ENCODE results near the gene CCDC81.

DNA sequence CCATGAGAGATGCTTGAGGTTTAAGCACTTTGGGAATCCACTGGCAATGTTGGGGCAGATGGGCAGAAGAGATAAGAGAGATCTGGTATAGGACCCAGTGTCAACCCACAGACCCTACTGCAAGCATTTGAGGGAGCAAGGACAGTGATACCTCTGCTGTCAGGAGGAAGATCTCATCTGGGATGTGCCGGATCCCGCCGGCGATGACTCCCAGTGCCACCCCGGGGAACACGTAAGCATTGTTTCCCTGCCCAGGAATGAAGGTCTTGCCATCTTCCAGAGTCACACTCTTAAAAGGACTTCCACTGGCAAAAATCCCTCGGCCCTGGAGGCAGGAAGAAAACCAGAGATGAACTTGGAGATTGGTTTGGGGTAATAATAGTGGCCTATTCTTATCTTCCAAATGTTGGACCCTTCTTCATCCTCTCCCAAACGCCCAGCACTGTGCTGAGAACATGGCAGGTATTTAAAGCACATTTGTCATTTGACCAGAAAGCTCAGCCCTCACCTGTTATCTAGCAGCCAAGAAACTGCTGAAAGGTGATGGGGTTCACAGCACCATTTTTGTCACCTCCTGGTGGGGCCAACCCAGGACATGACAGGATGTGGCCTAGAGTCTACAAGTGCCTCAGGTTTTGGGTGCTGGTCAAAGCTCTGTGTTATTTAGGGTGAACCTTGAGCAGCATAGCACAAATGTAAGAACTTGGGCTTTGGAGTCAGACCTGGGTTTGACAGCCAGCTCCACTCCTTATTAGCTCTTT lies 71.7 kb downstream of the CCDC81 start:
- TF ChIP-seq POLR2A (IDR thresholded peaks at IDR 0.05) (no peak), POLR2AphosphoS5 (IDR thresholded peaks at IDR 0.05) (no peak), EP300 (IDR thresholded peaks at IDR 0.05) (no peak)
- TF ChIP-seq, protein P1, sequence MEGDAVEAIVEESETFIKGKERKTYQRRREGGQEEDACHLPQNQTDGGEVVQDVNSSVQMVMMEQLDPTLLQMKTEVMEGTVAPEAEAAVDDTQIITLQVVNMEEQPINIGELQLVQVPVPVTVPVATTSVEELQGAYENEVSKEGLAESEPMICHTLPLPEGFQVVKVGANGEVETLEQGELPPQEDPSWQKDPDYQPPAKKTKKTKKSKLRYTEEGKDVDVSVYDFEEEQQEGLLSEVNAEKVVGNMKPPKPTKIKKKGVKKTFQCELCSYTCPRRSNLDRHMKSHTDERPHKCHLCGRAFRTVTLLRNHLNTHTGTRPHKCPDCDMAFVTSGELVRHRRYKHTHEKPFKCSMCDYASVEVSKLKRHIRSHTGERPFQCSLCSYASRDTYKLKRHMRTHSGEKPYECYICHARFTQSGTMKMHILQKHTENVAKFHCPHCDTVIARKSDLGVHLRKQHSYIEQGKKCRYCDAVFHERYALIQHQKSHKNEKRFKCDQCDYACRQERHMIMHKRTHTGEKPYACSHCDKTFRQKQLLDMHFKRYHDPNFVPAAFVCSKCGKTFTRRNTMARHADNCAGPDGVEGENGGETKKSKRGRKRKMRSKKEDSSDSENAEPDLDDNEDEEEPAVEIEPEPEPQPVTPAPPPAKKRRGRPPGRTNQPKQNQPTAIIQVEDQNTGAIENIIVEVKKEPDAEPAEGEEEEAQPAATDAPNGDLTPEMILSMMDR (IDR thresholded peaks at IDR 0.05) = no peak

Data from suprapubic skin (tissue), 4 donors.